Measurements from ENCODE around the gene LGALS14. TPM values are rescaled to one million over a fixed set of nuclear protein-coding genes. Genes with fewer than 3 reads are reported as not detected.

LGALS14 gene
- total and polyA plus RNA-seq, 10 of the 15 experiments (the other 5 are each of a cell fraction or from before 2014, with no cell fraction given), result 5.1 to 34.6 (median 7.3) TPM

DNA sequence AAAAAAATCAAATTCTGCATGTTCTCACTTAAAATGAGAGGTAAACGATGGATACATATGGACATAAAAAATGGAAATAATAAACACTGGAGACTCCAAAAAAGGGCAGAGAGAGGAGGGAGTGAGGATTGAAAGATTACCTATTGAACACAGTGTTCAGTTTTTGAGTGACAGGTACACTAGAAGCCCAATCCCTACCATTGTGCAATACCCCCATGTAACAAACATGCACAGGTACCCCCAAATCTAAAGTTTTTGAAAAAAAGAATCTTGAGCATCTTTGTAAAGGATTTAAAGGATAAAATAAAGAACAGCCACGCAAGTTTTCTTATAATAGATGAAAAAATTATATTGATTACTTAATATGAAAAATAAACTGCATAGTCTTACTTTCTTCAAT, 50.3 kb downstream of the LGALS14 start (continued):
- TF ChIP-seq ZNF384 (IDR thresholded peaks at IDR 0.05; ENCODE audit: borderline replicate concordance, low read depth, low read length), result no peak
- no peak for TF ChIP-seq SMARCA5 (IDR thresholded peaks at IDR 0.05)
- no peak for TF ChIP-seq RFX5 (IDR thresholded peaks at IDR 0.05; ENCODE audit: low read depth, low read length)
- TF ChIP-seq MTA3 (IDR thresholded peaks at IDR 0.05; ENCODE audit: borderline replicate concordance, low read length), result no peak

- TF ChIP-seq EED (IDR thresholded peaks at IDR 0.05; ENCODE audit: low read depth) (no peak), JUNB (IDR thresholded peaks at IDR 0.05) (no peak), CHD4 (IDR thresholded peaks at IDR 0.05) (no peak)
- Histone ChIP-seq H3K4me1 (ENCODE audit: control insufficient read depth, insufficient read depth, low read length) (peaks cover 13% of the 10 kb centered on the region), H3K4me3 (no peak overlapping the region), H3K27me3 (replicated peaks in 1 of 2; ENCODE audit: control insufficient read depth in 2 of 2, insufficient read depth in 2 of 2, low read length in 1 of 2) (no peaks in the 10 kb centered on the region), H3K9me3 (replicated peaks; ENCODE audit: control insufficient read depth, insufficient read depth, low read length) (no peaks in the 10 kb centered on the region), H3K9ac (ENCODE audit: control insufficient read depth, insufficient read depth, low read length) (no peak overlapping the region), H3K79me2 (ENCODE audit: control insufficient read depth, insufficient read depth, low read length) (no peaks in the 10 kb centered on the region), H3K36me3 (ENCODE audit: control insufficient read depth in 2 of 2, insufficient read depth in 2 of 2, low read length in 1 of 2) (no peaks in the 10 kb centered on the region), H3K4me2 (ENCODE audit: control insufficient read depth, insufficient read depth) (no peak overlapping the region), H4K20me1 (ENCODE audit: control insufficient read depth, insufficient read depth) (no peaks in the 10 kb centered on the region), H2AFZ (ENCODE audit: control insufficient read depth, low read depth, low read length) (no peak overlapping the region), H3K27ac (ENCODE audit: control insufficient read depth, insufficient read depth) (no peak overlapping the region)
- POLR2A ChIA-PET, result no interaction called here
- whole genome bisulfite sequencing (ENCODE audit: insufficient coverage, insufficient replicate concordance, low lambda C conversion rate, missing lambda C conversion rate), result 13% methylated on average over 3 of the region's 3 CpGs
- SMC1A ChIA-PET (ENCODE audit: uncharacterized antibody, unreplicated experiment), result interaction anchor here (0.7 to 1.7 kb wide), 2 partner anchors 25 to 54 kb away, joined by 3 to 4 read pairs; no protein-coding TSS in a partner anchor
- DNase-seq (ENCODE audit: low read depth, low spot score) (no peak), ATAC-seq (no peak), FAIRE-seq (no peak)
- in situ Hi-C loops (cut with MboI), result no loop called here
- intact Hi-C loops (cut with micrococcal nuclease; ENCODE audit: unreplicated experiment), result no loop called here
- RAD21 ChIA-PET (ENCODE audit: unreplicated experiment), result no interaction called here
- BruUV-seq (replicated peaks), result no TSS peak
- CTCF ChIA-PET, result interaction anchor here (1.0 to 1.2 kb wide), 2 partner anchors 10 to 81 kb away, joined by 3 to 4 read pairs; no protein-coding TSS in a partner anchor
These were observed 50.7 kb downstream of the LGALS14 start for GRCh38 chr19:39754971-39755370.

Small RNA genes lying within 50 kb of the gene (small RNA-seq; reads per million reads assigned to genes)
- gene RPS29P27, result not detected

Other genes starting within 250 kb of the LGALS14 start
Only the 7 nearest of the 12 such genes appear.
- 9.0 and 11.3 TPM in 2 replicates for gene EID2, start 164.3 kb upstream of the LGALS14 start, total RNA-seq (2014; rRNA removed)
- 5.9 and 7.0 TPM in 2 replicates for gene EID2, start 164.3 kb upstream of the LGALS14 start, total RNA-seq (2014; rRNA removed; fragmentation: Illumina TruSeq; extraction: Trizol)
- 9.6 and 9.7 TPM in 2 replicates for gene EID2, start 164.3 kb upstream of the LGALS14 start, total RNA-seq (2021)
- gene EID2, start 164.3 kb upstream of the LGALS14 start, polyA plus RNA-seq (2011; rRNA removed), result 4.8 and 7.2 TPM in 2 replicates
- 5.8 and 7.0 TPM in 2 replicates for gene EID2, start 164.3 kb upstream of the LGALS14 start, polyA plus RNA-seq (2014; fragmentation: Illumina TruSeq; extraction: Trizol)
- gene EID2, start 164.3 kb upstream of the LGALS14 start, polyA plus RNA-seq (2014; fragmentation: Nextera tagmentation; extraction: Ambion mirVana), result 1 to 10 TPM; 2.7 to 4.4 TPM
- gene EID2, start 164.3 kb upstream of the LGALS14 start, polyA plus RNA-seq (2014; rRNA removed), result 11.4 and 15.5 TPM in 2 replicates
- 10 to 100 TPM in 1 of 2 experiments, 1 to 10 TPM in 1; 1.6 to 10.4 TPM for gene EID2, start 164.3 kb upstream of the LGALS14 start, polyA plus RNA-seq (2016; fragmentation: Nextera tagmentation; extraction: Ambion mirVana)
- gene LGALS13, start 102.0 kb upstream of the LGALS14 start, total RNA-seq (2014; rRNA removed), result not detected in 2 replicates
- gene LGALS13, start 102.0 kb upstream of the LGALS14 start, total RNA-seq (2014; rRNA removed; fragmentation: Illumina TruSeq; extraction: Trizol), result not detected in 2 replicates
- not detected in 2 replicates for gene LGALS13, start 102.0 kb upstream of the LGALS14 start, total RNA-seq (2021)
- not detected in 2 replicates for gene LGALS13, start 102.0 kb upstream of the LGALS14 start, polyA plus RNA-seq (2011; rRNA removed)
- gene LGALS13, start 102.0 kb upstream of the LGALS14 start, polyA plus RNA-seq (2014; fragmentation: Illumina TruSeq; extraction: Trizol), result not detected in 2 replicates
- gene LGALS13, start 102.0 kb upstream of the LGALS14 start, polyA plus RNA-seq (2014; fragmentation: Nextera tagmentation; extraction: Ambion mirVana), result not detected
- not detected in 2 replicates for gene LGALS13, start 102.0 kb upstream of the LGALS14 start, polyA plus RNA-seq (2014; rRNA removed)
- gene LGALS13, start 102.0 kb upstream of the LGALS14 start, polyA plus RNA-seq (2016; fragmentation: Nextera tagmentation; extraction: Ambion mirVana), result not detected
- gene LGALS16, start 48.6 kb upstream of the LGALS14 start, total RNA-seq (2014; rRNA removed), result not detected in 2 replicates
- gene LGALS16, start 48.6 kb upstream of the LGALS14 start, total RNA-seq (2014; rRNA removed; fragmentation: Illumina TruSeq; extraction: Trizol), result not detected in 2 replicates
- not detected in 2 replicates for gene LGALS16, start 48.6 kb upstream of the LGALS14 start, total RNA-seq (2021)
- gene LGALS16, start 48.6 kb upstream of the LGALS14 start, polyA plus RNA-seq (2011; rRNA removed), result not detected in 2 replicates
- not detected in 2 replicates for gene LGALS16, start 48.6 kb upstream of the LGALS14 start, polyA plus RNA-seq (2014; fragmentation: Illumina TruSeq; extraction: Trizol)
- gene LGALS16, start 48.6 kb upstream of the LGALS14 start, polyA plus RNA-seq (2014; fragmentation: Nextera tagmentation; extraction: Ambion mirVana), result not detected
- gene LGALS16, start 48.6 kb upstream of the LGALS14 start, polyA plus RNA-seq (2014; rRNA removed), result not detected in 2 replicates
- not detected for gene LGALS16, start 48.6 kb upstream of the LGALS14 start, polyA plus RNA-seq (2016; fragmentation: Nextera tagmentation; extraction: Ambion mirVana)
- not detected in 2 replicates for gene CLC, start 33.5 kb downstream of the LGALS14 start, total RNA-seq (2014; rRNA removed)
- gene CLC, start 33.5 kb downstream of the LGALS14 start, total RNA-seq (2014; rRNA removed; fragmentation: Illumina TruSeq; extraction: Trizol), result 0.27 TPM in 1 of 2 replicates, not detected in the other
- 0.36 TPM in 1 of 2 replicates, not detected in the other for gene CLC, start 33.5 kb downstream of the LGALS14 start, total RNA-seq (2021)
- 0.31 TPM in 1 of 2 replicates, not detected in the other for gene CLC, start 33.5 kb downstream of the LGALS14 start, polyA plus RNA-seq (2011; rRNA removed)
- gene CLC, start 33.5 kb downstream of the LGALS14 start, polyA plus RNA-seq (2014; fragmentation: Illumina TruSeq; extraction: Trizol), result 0.35 TPM in 1 of 2 replicates, not detected in the other
- under 1 TPM; 0.18 to 0.21 TPM for gene CLC, start 33.5 kb downstream of the LGALS14 start, polyA plus RNA-seq (2014; fragmentation: Nextera tagmentation; extraction: Ambion mirVana)
- gene CLC, start 33.5 kb downstream of the LGALS14 start, polyA plus RNA-seq (2014; rRNA removed), result 0.29 TPM in 1 of 2 replicates, not detected in the other
- gene CLC, start 33.5 kb downstream of the LGALS14 start, polyA plus RNA-seq (2016; fragmentation: Nextera tagmentation; extraction: Ambion mirVana), result not detected
- gene LEUTX, start 74.4 kb downstream of the LGALS14 start, total RNA-seq (2014; rRNA removed), result not detected in 2 replicates
- gene LEUTX, start 74.4 kb downstream of the LGALS14 start, total RNA-seq (2014; rRNA removed; fragmentation: Illumina TruSeq; extraction: Trizol), result not detected in 2 replicates
- gene LEUTX, start 74.4 kb downstream of the LGALS14 start, total RNA-seq (2021), result not detected in 2 replicates
- gene LEUTX, start 74.4 kb downstream of the LGALS14 start, polyA plus RNA-seq (2011; rRNA removed), result not detected in 2 replicates
- 0.46 TPM in 1 of 2 replicates, not detected in the other for gene LEUTX, start 74.4 kb downstream of the LGALS14 start, polyA plus RNA-seq (2014; fragmentation: Illumina TruSeq; extraction: Trizol)
- gene LEUTX, start 74.4 kb downstream of the LGALS14 start, polyA plus RNA-seq (2014; fragmentation: Nextera tagmentation; extraction: Ambion mirVana), result under 1 TPM; 0.29 to 0.40 TPM
- gene LEUTX, start 74.4 kb downstream of the LGALS14 start, polyA plus RNA-seq (2014; rRNA removed), result 0.33 and 0.91 TPM in 2 replicates
- under 1 TPM; 0.39 to 0.44 TPM for gene LEUTX, start 74.4 kb downstream of the LGALS14 start, polyA plus RNA-seq (2016; fragmentation: Nextera tagmentation; extraction: Ambion mirVana)
- gene DYRK1B, start 129.7 kb downstream of the LGALS14 start, total RNA-seq (2014; rRNA removed), result 2.9 and 3.6 TPM in 2 replicates
- 1.7 and 2.0 TPM in 2 replicates for gene DYRK1B, start 129.7 kb downstream of the LGALS14 start, total RNA-seq (2014; rRNA removed; fragmentation: Illumina TruSeq; extraction: Trizol)
- gene DYRK1B, start 129.7 kb downstream of the LGALS14 start, total RNA-seq (2021), result 8.9 and 10.2 TPM in 2 replicates
- 2.7 and 2.9 TPM in 2 replicates for gene DYRK1B, start 129.7 kb downstream of the LGALS14 start, polyA plus RNA-seq (2011; rRNA removed)
- 2.1 and 3.4 TPM in 2 replicates for gene DYRK1B, start 129.7 kb downstream of the LGALS14 start, polyA plus RNA-seq (2014; fragmentation: Illumina TruSeq; extraction: Trizol)
- under 1 TPM in 1 of 2 experiments, not detected in 1; 0.07 TPM for gene DYRK1B, start 129.7 kb downstream of the LGALS14 start, polyA plus RNA-seq (2014; fragmentation: Nextera tagmentation; extraction: Ambion mirVana)
- 5.6 and 6.0 TPM in 2 replicates for gene DYRK1B, start 129.7 kb downstream of the LGALS14 start, polyA plus RNA-seq (2014; rRNA removed)
- 1 to 10 TPM; 2.9 to 4.3 TPM for gene DYRK1B, start 129.7 kb downstream of the LGALS14 start, polyA plus RNA-seq (2016; fragmentation: Nextera tagmentation; extraction: Ambion mirVana)
- gene FBL, start 141.9 kb downstream of the LGALS14 start, total RNA-seq (2014; rRNA removed), result 323 and 343 TPM in 2 replicates
- 497 and 501 TPM in 2 replicates for gene FBL, start 141.9 kb downstream of the LGALS14 start, total RNA-seq (2014; rRNA removed; fragmentation: Illumina TruSeq; extraction: Trizol)
- gene FBL, start 141.9 kb downstream of the LGALS14 start, total RNA-seq (2021), result 534 and 544 TPM in 2 replicates
- 442 and 775 TPM in 2 replicates for gene FBL, start 141.9 kb downstream of the LGALS14 start, polyA plus RNA-seq (2011; rRNA removed)
- gene FBL, start 141.9 kb downstream of the LGALS14 start, polyA plus RNA-seq (2014; fragmentation: Illumina TruSeq; extraction: Trizol), result 865 and 1,083 TPM in 2 replicates
- 100 to 1,000 TPM; 156 to 460 TPM for gene FBL, start 141.9 kb downstream of the LGALS14 start, polyA plus RNA-seq (2014; fragmentation: Nextera tagmentation; extraction: Ambion mirVana)
- 568 and 589 TPM in 2 replicates for gene FBL, start 141.9 kb downstream of the LGALS14 start, polyA plus RNA-seq (2014; rRNA removed)
- 100 to 1,000 TPM; 253 to 257 TPM for gene FBL, start 141.9 kb downstream of the LGALS14 start, polyA plus RNA-seq (2016; fragmentation: Nextera tagmentation; extraction: Ambion mirVana)

All from GM12878 (cell line).